Fibroblast of gingiva (primary cell): ENCODE results near the gene ASPA.
A peak's percentile ranks its signal among the peaks of the same experiment; 100 is the strongest.
"Not testable (repeated sequence)": the region's sequence is repeated elsewhere in the genome, so short reads cannot be mapped to it uniquely, and the experiment has no call there.

Experiments used
- DNase-seq: peaks from one replicate; pipeline ENCODE4 v3.0.0-alpha.2; 2011; ENCODE audit warnings: low read depth

ASPA gene

DNA sequence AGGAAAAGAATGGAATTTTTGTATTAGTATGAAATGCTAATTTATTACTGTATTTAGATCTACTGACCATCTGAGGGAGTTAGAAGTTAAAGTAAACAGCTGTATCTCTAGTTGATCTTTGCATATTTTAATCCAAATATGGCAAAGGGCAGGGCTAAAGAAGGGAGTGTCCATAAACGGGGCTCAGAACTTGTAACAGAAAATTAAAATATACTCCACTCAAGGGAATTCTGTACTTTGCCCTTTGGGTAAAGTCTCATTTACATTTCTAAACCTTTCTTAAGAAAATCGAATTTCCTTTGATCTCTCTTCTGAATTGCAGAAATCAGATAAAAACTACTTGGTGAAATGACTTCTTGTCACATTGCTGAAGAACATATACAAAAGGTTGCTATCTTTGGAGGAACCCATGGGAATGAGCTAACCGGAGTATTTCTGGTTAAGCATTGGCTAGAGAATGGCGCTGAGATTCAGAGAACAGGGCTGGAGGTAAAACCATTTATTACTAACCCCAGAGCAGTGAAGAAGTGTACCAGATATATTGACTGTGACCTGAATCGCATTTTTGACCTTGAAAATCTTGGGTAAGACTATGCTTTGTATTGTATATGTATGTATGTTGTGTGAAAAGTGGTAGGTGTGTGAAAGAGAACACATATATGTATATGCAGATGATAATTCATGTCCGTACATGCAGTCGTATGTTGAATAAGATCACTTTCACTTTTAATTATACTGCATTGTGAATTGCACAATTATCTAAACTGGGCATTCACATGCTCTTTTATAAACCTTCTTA, at the start of gene ASPA:
Gene ASPA, plus strand, starts transcription at position 186 of the 799 bp plus-strand sequence. Its CDS starts 163 bp downstream, at position 349.
- peak; percentile 45 for DNase-seq

DNA sequence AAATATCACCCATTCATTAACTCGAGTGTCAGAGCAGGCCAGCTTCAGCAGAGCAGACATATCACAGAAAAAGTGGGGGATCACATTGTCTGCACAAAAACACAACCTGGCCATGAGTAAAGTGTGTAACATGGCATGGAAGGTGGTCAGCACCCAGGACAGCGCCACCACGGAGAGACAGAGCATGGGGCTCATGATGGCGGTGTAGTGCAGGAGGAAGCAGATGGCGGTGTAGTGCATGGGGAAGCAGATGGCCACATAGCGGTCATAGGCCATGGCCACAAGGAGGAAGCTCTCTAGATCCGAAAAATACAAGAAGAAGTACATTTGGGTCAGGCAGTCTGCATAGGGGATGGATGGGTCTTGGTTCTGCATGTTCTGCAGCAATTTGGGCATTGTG, 42.6 kb upstream of the ASPA start:
- DNase-seq: not testable (repeated sequence)

DNA sequence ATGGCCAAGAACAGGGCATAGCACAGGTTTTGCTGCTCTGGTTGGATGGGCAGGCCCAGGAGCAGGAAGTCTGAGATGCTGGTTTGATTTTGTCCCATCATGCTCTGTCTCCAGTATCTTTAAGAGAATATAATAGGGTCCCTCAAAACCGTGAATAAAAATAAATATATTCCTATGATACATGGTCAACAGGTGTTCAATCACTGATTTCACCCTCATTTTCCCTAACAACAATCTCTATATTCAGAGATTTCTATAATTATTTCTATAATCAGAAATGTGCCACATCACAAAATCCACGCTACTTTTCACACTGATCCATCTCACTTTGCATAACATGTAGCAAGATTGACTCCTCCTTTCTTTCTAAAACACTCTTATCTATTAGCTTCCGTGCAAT, 42.1 kb upstream of the ASPA start, which contains the start of gene OR1E2:
Gene OR1E2, minus strand, starts transcription at position 101 of the 400 bp plus-strand sequence. Its CDS starts 0 bp downstream, at position 101.
- no peak for DNase-seq

DNA sequence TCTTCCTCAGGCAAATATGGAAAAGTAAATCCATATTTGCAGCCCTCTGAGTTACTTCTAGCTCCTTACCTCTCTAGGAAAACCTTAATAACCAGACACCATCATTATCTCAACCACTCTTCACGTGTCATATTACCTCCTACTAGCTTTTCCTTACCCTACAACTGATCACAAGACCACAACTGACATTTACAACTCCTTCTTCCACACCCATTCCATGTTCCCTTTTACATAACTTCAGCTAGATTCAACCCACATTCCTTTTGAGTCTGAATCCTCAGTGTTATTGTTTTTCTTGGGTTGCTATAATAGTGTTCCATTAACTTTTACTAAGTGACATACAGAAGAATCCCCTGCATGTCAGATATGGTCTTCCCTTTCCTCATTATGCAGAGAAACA, 37.4 kb upstream of the ASPA start:
- DNase-seq: no peak

DNA sequence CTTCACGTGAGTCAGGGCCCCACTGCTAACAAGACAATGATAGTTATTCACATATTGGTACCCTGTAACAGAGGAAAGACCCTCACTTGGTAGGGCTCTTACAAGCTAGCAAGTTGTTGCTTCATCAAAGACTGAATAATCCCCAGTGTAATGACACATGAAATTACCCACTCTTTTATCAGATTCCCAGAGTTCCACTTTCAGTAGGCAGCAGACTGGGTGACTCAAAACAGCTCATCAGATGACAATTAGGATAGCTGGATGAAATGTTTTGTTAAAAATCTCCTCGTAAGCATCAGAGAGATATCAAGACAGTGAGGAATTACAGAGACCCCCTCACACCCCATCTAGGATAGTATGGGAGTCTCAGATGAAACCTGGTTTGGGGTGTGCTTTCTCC, 35.3 kb upstream of the ASPA start:
- no peak for DNase-seq

DNA sequence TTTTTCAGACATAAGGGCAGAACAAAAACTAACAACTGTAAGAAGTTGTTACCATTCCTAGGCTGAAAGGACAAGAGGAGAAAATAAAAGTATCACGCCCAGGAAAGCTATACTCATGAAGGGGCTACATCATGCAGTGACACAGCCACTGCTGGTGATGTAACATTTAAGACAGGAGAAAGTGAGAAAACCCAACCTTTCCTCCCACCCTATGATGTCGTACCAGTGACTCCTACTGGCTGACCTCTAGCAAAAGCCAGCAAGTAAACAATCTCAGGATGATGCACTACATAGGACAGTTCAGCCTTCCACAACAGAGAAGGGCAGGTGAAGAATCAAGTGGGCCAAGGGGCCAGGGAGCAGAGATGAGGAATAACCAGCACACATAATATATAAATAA, 28.2 kb upstream of the ASPA start:
- no peak for DNase-seq

DNA sequence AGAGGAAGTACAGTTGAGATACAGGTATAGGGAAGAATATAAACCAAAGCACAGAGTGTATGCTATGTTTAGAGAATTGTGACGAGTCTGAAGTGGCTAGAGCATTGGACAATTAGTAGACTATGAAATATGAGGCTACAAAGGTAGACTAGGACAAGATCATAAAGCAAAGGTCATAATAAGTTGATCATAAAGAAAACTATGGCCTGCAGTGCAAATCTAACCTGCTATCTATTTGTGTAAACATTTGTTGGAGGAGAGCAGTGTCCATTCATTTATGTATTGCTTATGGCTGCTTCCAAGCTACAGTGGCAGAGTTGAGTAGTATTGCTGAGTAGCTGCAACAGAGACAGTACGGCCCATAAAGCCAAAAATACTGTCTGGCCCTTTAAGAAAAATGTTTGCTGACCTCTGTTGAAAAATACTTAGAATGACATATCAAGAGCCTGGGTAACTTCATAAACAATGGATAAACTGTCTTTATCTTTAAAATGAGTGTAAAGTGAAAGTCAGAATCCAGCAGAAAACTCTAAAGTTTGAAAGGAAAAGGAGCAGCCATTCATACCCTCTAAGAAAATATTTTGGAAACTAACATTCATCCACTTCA, 27.6 kb upstream of the ASPA start:
- no peak for DNase-seq

DNA sequence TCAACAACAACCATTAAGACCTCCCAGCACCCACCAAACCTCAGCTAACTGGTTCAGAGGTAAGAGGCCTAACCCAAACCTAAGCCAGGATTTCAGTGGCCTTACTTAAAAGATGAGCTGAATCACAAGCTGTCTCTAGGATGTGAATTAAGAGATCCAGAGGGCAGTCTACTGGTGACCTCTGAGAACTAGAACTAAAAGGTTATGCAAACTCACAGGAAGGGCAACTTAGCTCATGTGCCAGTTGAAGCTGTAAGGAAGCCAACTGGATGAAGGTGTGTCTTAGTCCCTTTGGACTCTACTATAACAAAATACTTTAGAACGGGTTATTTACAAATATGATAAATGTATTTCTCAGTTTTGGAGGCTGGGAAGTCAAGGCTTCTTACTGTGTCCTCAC, 9.4 kb upstream of the ASPA start:
- DNase-seq: not testable (repeated sequence)

DNA sequence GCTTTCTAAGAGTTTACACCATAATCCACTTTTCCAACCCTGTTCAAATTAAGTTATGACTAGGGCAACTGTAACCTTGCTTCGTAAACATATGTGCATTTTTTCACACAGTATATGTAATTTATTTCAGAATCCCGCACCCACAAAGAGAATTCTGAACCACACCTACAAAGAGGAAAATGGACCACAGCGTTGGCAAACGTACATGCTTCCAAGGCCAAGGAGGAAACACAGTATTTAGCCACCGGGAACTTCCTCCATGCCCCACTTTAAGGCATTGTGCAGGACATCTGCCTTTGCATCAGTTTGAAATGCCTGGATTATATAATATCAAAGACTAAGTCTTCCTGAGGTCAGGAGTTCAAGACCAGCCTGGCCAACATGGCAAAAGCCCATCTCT, 6.3 kb upstream of the ASPA start:
- no peak for DNase-seq

DNA sequence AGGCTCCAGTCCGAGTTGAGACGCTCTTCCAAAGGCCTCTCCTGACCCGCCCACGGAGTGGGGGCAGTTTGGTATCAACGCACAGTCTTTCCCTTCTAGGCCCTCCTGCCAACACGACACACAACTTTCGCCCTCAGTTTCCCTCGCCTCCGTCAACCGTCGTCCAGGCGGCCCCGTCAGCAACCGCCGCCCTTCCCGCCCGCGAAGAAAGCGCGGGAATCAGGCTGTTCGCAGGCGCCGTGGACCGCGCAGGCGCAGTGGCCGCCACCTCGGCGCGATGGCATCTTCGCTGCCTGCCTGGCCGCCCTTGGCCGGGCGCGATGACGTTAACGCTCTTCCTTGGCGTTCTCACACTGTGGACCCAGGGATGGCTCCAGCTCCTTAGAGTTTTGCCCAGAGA, 4.2 kb upstream of the ASPA start, which contains the start of gene SPATA22:
Gene SPATA22, minus strand, starts transcription at position 221 of the 400 bp plus-strand sequence. CDS start 2,494 bp downstream, outside the sequence.
- DNase-seq: no peak

DNA sequence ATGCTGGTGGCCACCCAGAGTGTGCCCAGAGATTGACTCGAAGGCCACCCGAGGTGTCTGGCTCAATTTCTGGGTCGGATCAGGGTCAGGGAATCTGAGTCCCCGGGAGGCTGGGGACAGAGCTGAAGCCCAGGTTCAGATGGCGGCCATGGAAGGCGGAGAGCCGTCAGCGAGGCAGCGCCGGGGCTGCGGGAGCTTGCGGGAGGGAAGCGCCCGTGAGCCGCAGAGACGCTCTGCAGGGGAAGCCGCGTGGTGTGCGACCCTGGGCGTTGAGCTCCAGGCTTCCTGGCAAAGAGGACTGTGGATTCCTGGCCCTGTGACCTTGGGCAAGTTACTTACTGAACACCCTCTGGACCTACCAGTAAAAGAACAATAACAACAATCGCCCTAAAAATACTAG, 3.7 kb upstream of the ASPA start:
- no peak for DNase-seq

DNA sequence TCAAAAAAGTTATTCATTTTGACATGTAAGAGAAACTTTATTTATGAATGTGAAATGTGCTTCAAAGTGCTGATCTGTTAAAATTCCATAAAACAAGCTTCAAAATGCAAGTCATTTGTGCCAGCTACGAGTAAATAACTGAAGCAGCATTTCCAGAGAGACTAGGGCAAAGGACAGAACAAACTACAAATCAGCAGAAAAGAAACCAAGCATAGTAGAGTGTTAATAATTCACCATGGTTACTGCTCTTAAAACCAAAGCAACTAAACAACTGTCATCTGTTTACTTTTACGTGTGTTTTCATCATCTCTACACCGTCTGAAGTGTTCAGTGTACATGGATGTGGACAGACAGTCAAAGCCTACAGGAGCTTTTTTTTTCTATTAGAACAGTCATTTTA, 1.6 kb upstream of the ASPA start:
- DNase-seq: peak; percentile 51

DNA sequence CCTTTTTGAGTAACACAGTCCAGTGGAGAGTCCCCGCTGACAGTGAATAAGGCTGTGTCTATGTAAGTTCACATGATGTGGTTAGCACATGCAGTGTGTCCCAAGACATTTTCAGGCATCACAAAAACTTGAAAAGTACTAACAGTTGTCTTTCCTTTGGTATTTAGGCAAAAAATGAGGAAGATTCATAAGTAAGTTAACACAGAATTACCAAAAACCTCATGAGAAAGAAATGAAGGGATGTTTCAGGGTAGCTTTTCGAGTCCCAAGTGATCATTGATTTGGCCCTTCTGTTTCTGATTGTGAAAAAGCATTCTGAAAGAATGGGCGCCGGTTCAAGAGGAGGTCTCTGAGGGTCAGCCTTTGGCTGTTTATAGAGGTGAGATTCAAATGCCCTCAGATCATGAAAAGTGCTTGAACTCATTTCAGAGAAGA, 529 bp upstream of the ASPA start:
- peak; percentile 3 for DNase-seq

DNA sequence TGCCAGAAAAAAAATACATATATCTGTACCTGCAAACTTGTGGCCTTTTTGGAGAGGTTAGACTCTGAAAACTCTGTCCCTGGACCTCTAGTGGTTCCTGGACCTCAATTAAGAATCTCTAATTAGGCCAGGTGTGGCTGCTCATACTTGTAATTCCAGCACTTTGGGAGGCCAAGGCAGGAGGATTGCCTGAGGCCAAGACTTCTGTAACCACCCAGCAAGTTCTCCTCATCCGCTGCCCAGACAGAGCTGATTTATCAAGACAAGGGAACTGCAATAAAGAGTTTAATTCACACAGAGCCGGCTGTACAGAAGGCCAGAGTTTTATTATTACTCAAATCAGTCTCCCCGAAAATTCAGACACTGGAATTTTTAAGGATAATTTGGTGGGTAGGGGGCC, 4.2 kb downstream of the ASPA start:
- DNase-seq: no peak

DNA sequence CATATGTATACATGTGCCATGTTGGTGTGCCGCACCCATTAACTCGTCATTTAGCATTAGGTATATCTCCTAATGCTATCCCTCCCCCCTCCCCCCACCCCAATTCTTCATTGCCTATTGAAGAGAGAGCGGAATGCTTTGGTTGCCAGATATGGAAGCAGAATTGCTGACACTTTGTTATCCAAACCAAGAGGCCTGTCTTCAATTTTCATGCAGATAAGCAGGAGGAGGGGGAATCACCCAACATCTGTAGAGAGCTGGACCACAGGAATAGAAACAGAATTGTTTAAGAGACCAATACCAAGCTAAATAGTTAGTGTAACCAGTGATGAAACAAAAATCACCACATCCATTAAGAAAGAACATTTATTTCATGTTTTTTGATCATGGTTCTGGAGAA, 7.1 kb downstream of the ASPA start:
- DNase-seq: no peak

DNA sequence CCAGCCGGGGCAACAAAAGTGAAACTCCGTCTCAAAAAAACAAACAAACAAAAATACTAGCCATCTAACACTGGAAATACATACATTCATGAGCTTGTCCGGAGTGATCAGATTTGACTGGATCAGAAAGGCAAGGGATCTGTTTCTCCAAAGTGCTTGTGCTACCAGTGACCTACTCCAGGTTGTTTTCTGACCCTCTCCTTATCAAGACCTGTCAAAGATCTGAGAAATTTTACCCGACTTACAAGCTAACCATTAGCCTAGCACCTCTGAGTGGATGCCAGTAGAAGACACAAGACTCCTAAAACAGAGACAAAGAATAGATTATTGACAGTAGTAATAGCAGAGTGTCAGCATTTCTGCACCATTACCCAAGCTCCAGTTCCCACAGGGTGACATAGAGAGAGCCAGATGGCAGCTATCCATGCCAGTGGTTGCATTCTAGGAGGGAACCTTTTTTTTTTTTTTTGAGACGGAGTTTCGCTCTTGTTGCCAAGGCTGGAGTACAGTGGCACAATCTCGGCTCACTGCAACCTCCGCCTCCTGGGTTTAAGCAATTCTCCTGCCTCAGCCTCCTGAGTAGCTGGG, 9.8 kb downstream of the ASPA start:
- no peak for DNase-seq

DNA sequence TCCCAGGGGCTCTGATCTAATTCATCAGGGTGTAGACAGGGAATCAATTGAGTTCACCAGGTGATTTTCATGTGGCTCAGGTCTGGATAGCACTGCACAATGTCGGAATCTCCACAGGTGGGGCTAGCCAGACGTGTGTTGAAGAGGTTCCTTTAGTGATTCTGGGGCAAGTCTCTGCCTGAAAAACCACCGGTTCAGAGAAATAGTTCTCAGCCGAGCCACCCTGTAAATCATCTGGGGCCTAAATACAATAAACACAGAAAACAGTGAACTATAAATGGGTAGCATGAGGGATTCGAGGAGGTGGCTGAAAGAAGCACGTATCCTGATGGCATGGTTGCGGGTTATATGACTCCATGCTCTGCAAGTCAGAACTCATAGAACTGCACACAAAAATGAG, 21.3 kb downstream of the ASPA start:
- no peak for DNase-seq

DNA sequence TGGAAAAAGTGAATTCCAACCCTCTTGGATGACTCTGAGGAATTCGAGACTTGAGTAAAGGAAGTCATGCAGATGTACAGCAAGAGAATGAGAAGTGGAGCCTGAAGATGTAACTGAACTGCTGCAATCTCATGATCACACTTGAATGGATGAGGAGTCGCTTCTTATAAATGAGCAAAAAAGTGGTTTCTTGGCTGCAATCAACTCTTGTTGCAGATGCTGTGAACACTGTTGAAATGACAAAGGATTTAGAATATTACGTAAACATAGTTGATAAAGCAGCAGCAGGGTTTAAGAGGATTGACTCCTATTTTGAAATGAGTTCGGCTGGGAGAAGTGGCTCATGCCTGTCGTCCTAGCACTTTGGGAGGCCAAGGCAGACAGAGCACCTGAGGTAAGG, 25.5 kb downstream of the ASPA start:
- peak; percentile 1 for DNase-seq

DNA sequence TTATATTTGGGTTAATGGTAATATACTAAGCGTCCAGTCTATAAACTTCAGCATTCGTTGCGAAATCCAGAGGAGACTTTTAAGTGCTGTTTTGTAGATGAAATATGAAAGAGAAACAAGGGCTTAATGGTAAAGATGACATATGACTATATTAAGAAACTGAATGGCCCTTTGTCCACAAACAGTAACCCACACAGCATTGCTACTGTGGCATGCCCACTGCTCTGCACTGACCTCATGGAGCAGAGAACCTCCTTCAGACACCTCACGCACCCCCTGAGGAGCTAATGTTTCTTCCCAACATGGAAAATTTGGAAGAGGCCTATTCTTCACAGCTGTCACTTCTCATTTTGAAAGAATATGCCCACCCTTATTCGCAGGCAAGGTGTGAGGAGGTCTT, 26.7 kb downstream of the ASPA start:
- DNase-seq: no peak

DNA sequence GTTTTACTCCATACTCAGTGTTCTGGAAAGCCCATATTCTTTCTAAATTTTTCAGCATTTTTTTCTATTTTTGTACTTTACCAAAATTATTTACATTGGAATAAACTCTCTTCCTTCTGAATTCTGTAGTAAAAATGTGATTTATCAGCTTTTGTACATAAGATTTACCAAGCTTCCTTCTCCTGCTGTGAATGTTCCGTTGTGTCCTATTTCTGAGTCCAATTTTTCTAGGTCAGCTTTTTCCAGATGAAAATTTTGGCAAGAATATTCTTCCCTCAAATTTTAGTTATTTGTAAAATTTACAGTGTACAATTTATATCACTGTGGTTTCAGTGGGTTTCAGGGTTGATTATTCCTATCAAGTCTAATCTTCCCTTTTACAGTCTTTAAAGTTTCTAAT, 27.5 kb downstream of the ASPA start:
- DNase-seq: no peak

DNA sequence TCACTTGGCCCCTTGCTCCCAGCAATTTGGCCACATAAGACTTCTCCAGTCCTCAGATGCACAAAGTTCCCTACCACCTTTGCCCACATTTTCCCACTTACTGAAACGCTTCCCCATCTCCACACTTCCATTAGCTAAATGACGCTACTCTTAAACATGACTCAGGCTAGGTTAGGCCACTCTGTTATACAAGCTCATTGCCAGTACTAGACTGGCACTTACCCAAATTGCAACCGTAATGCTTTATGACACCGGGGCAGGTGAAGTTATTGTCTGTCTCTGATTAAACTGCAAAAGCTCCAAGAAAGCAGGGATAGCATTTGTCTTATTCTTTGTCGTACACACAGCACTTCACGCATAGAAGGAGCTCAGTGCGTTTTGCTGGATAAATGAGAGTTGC, 29.2 kb downstream of the ASPA start:
- DNase-seq: no peak

DNA sequence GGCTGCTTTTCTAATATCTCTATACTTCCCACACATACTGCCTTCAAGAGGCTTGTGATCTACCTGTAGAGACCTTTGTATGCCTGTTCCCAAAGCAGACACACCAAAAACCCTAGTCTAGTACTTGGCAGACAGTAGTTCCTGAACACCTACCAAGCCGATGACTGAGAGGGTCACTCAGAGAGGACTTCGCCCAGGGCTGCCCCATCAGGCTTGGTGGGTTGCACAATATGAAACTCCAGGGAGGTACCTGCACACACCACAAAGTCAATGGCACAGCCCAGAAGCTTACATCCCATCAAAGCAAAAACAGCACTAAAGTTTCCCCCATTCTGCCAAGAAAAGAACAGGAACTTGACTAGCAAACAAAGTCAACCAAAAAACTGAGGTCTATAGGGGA, 30.3 kb downstream of the ASPA start:
- DNase-seq: no peak

DNA sequence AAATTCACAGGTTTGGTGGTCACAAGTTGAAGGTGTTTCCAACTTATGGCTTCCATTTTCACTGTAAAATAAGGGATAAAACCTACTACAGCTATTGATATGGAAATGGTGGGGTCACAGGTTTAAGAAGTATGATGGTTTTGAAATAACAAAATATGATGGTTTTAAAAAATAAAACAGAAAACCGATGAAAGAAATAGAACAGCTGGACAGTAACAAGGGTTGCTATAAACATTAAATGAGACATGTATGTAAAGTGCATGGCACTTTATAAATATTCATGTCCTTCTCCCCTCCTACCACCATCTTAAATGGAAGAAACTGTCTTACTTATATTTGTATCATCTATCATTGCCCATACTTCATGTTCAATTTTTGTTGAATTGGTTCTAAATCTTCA, 31.3 kb downstream of the ASPA start:
- DNase-seq: no peak
